ENCODE results near the gene GRID2. TPM values are rescaled to one million over a fixed set of nuclear protein-coding genes. Genes with fewer than 3 reads are reported as not detected.

GRID2 gene
- total and polyA plus RNA-seq, 10 of the 15 experiments (the other 5 are each of a cell fraction or from before 2014, with no cell fraction given): not detected

DNA sequence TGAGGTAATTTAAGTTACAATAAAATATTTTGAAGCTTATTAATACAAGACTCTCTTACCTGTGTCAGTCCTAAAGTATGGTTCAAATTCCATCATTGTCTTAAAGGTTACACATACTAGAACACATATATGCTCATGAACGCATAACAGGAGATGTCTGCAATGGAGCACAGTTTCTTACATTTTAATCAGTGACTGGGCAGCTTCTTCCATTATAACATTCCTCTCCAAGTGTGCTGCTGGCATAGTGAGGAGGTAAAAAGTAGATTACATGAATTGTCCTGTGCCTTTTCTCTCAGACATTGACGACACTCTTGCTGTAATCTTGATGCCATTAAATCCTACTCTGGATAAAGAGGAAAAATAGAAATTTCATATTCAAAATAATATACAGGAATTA lies 40.8 kb upstream of the GRID2 start:
- SMC1A ChIA-PET (ENCODE audit: uncharacterized antibody, unreplicated experiment): interaction anchor here (1.3 kb wide), 1 partner anchor 104 kb away, joined by 3 read pairs; no protein-coding TSS in a partner anchor
- TF ChIP-seq ESRRA (IDR thresholded peaks at IDR 0.05; ENCODE audit: low read length) (no peak), BRCA1 (IDR thresholded peaks at IDR 0.05; ENCODE audit: low read depth, low read length) (no peak), DPF2 (IDR thresholded peaks at IDR 0.05) (no peak), POLR2A (IDR thresholded peaks at IDR 0.05; ENCODE audit: low read depth, low read length) (no peak), ATF7 (IDR thresholded peaks at IDR 0.05; ENCODE audit: low read depth) (no peak), CEBPB (IDR thresholded peaks at IDR 0.05; ENCODE audit: borderline replicate concordance in 1 of 2, low read depth in 2 of 2, low read length in 2 of 2) (no peak), KDM1A (IDR thresholded peaks at IDR 0.05; ENCODE audit: borderline replicate concordance) (no peak), ZNF217 (IDR thresholded peaks at IDR 0.05) (no peak), ZNF384 (IDR thresholded peaks at IDR 0.05; ENCODE audit: borderline replicate concordance, low read depth, low read length) (no peak), FOXM1 (IDR thresholded peaks at IDR 0.05; ENCODE audit: low read depth, low read length) (no peak), FOXK2 (IDR thresholded peaks at IDR 0.05) (no peak), ZNF274 (IDR thresholded peaks at IDR 0.05; ENCODE audit: insufficient read depth, insufficient read length) (no peak), PML (IDR thresholded peaks at IDR 0.05; ENCODE audit: low read length) (no peak), WRNIP1 (IDR thresholded peaks at IDR 0.05; ENCODE audit: borderline replicate concordance, low read depth, low read length) (no peak), GATAD2B (conservative IDR thresholded peaks at IDR 0.05; ENCODE audit: low read depth) (no peak)
- TF ChIP-seq, protein P1, sequence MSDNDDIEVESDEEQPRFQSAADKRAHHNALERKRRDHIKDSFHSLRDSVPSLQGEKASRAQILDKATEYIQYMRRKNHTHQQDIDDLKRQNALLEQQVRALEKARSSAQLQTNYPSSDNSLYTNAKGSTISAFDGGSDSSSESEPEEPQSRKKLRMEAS (IDR thresholded peaks at IDR 0.05; ENCODE audit: low read depth, low read length): no peak
- Histone ChIP-seq H3K79me2 (ENCODE audit: control insufficient read depth, insufficient read depth, low read length) (no peaks in the 10 kb centered on the region), H3K36me3 (ENCODE audit: control insufficient read depth in 2 of 2, insufficient read depth in 2 of 2, low read length in 1 of 2) (no peaks in the 10 kb centered on the region), H3K27me3 (replicated peaks in 1 of 2; ENCODE audit: control insufficient read depth in 2 of 2, insufficient read depth in 2 of 2, low read length in 1 of 2) (no peaks in the 10 kb centered on the region), H3K4me2 (ENCODE audit: control insufficient read depth, insufficient read depth) (no peak overlapping the region), H3K9me3 (replicated peaks; ENCODE audit: control insufficient read depth, insufficient read depth, low read length) (no peaks in the 10 kb centered on the region), H3K4me1 (ENCODE audit: control insufficient read depth, insufficient read depth, low read length) (no peaks in the 10 kb centered on the region), H4K20me1 (ENCODE audit: control insufficient read depth, insufficient read depth) (no peaks in the 10 kb centered on the region), H2AFZ (ENCODE audit: control insufficient read depth, low read depth, low read length) (no peak overlapping the region), H3K4me3 (no peak overlapping the region), H3K9ac (ENCODE audit: control insufficient read depth, insufficient read depth, low read length) (no peak overlapping the region), H3K27ac (ENCODE audit: control insufficient read depth, insufficient read depth) (no peak overlapping the region)
- BruUV-seq (replicated peaks): no TSS peak
- in situ Hi-C loops (cut with MboI): no loop called here
- 28% methylated on average over 2 of the region's 2 CpGs for WGBS (ENCODE audit: insufficient coverage, insufficient replicate concordance, low lambda C conversion rate, missing lambda C conversion rate)
- DNase-seq (ENCODE audit: low read depth, low spot score) (no peak), ATAC-seq (no peak), FAIRE-seq (no peak)
- intact Hi-C loops (cut with micrococcal nuclease; ENCODE audit: unreplicated experiment): no loop called here
- RAD21 ChIA-PET (ENCODE audit: unreplicated experiment): no interaction called here
- POLR2A ChIA-PET: no interaction called here
- CTCF ChIA-PET: no interaction called here

Data from GM12878 (cell line).